HepG2 (cell line): ENCODE data around the gene NUDT22. TPM values are rescaled to one million over a fixed set of nuclear protein-coding genes. Genes with fewer than 3 reads are reported as not detected.

Experiments used
- ATAC-seq: fragments of 200-7000 bp; cut with Tn5 transposase; 3 replicates; pipeline ENCODE4 v1.9.1; 2020; ENCODE audit warnings: mild to moderate bottlenecking, moderate library complexity
- BruUV-seq: library from RNA; stranded (reverse); fragments of 400-500 nt; replicated peaks from 2 replicates; lab custom pipeline; 2021; lab: Mats Ljungman, UMichigan
- CTCF ChIA-PET: fragments of 300-600 bp; formaldehyde crosslinking; extraction: SDS; loops from one replicate; lab custom pipeline; 2021; ENCODE audit warnings: low total read pairs, inconsistent platforms, low intra/inter-chr PET ratio; lab: Yijun Ruan, JAX
- POLR2A ChIA-PET: fragments of 350-600 bp; sonication (Branson Sonifier 250); formaldehyde crosslinking; loops from one replicate; lab custom pipeline; 2020; ENCODE audit warnings: antibody characterized with exemption, inconsistent platforms; lab: Yijun Ruan, JAX
- DNase-seq: peaks from one replicate; pipeline ENCODE4 v3.0.0-alpha.2; 2015; ENCODE audit warnings: low spot score
- FAIRE-seq: peaks from 3 replicates; lab custom pipeline; 2011; peaks lifted over from hg19 to GRCh38; lab: Jason Lieb, UNC
- H2AFZ ChIP-seq: one replicate; pipeline ENCODE4 v1.6.1; 2011; ENCODE audit warnings: low read length, inconsistent platforms
- H3K27ac ChIP-seq: fragments of 300-600 bp; 3 replicates; pipeline ENCODE4 v1.8.0; 2011; ENCODE audit warnings: mixed run types, mild to moderate bottlenecking, mixed read lengths, low read length, inconsistent platforms; ENCODE audit not compliant: insufficient read depth; ENCODE audit errors: extremely low read length
- H3K27me3 ChIP-seq, 2 experiments: fragments of 200-600 bp in 1 of 2; 2 replicates in 1 of 2; 3 replicates in 1 of 2; pipeline versions ENCODE4 v1.6.0 to v1.8.0; 2011; ENCODE audit warnings: low read length in 2 of 2, mild to moderate bottlenecking in 2 of 2, moderate library complexity in 2 of 2, inconsistent platforms in 1 of 2; ENCODE audit not compliant: insufficient read depth in 2 of 2, control insufficient read depth in 1 of 2
- H3K36me3 ChIP-seq, 2 experiments: fragments of 200-600 bp in 1 of 2; replicated peaks in 1 of 2; 2 replicates in 1 of 2; 3 replicates in 1 of 2; pipeline versions ENCODE4 v1.5.1 to v1.8.0; 2011; ENCODE audit warnings: low read length in 2 of 2, inconsistent platforms in 1 of 2; ENCODE audit not compliant: insufficient read depth in 2 of 2, control insufficient read depth in 1 of 2
- H3K4me1 ChIP-seq: 2 replicates; pipeline ENCODE4 v1.5.1; 2012; ENCODE audit warnings: low read length, inconsistent platforms; ENCODE audit not compliant: insufficient read depth
- H3K4me2 ChIP-seq: 2 replicates; pipeline ENCODE4 v1.6.0; 2011; ENCODE audit warnings: low read depth, low read length, inconsistent platforms
- H3K4me3 ChIP-seq, 3 experiments: fragments of 200-600 bp in 1 of 3; sonication (generic), shearing (Covaris generic) in 1 of 3; replicated peaks in 1 of 3; 2 replicates each; pipeline ENCODE4 v1.5.1; 2011 to 2016; ENCODE audit warnings: low read length in 3 of 3, inconsistent platforms in 2 of 3, low read depth in 2 of 3, mild to moderate bottlenecking in 2 of 3, control low read depth in 1 of 3, mixed read lengths in 1 of 3; ENCODE audit not compliant: insufficient read depth in 1 of 3
- H3K79me2 ChIP-seq: one replicate; pipeline ENCODE4 v1.6.1; 2011; ENCODE audit warnings: low read length, inconsistent platforms; ENCODE audit not compliant: insufficient read depth
- H3K9ac ChIP-seq: 2 replicates; pipeline ENCODE4 v1.6.0; 2011; ENCODE audit warnings: mild to moderate bottlenecking, low read depth, low read length, inconsistent platforms; ENCODE audit not compliant: insufficient read depth
- H3K9me3 ChIP-seq: 2 replicates; pipeline ENCODE4 v1.5.1; 2012; ENCODE audit warnings: mild to moderate bottlenecking, low read length
- H4K20me1 ChIP-seq: 2 replicates; pipeline ENCODE4 v1.6.0; 2011; ENCODE audit warnings: inconsistent platforms, mild to moderate bottlenecking, low read length, moderate library complexity; ENCODE audit not compliant: insufficient read depth
- BCL6 ChIP-seq: IDR thresholded peaks from 2 replicates; pipeline ENCODE4 v1.6.1; 2016; ENCODE audit warnings: missing genetic modification reagents, missing compliant biosample characterization
- CC2D1A ChIP-seq: sonication (generic); formaldehyde crosslinking; IDR thresholded peaks from 2 replicates; pipeline ENCODE4 v1.8.1; 2023; ENCODE audit warnings: mild to moderate bottlenecking, missing genetic modification reagents
- DDIT3 ChIP-seq: sonication (generic); formaldehyde crosslinking; IDR thresholded peaks from 2 replicates; pipeline ENCODE4 v1.4.0; 2020; ENCODE audit warnings: mild to moderate bottlenecking, missing genetic modification reagents
- ETV6 ChIP-seq: sonication (generic); formaldehyde crosslinking; conservative IDR thresholded peaks from 2 replicates; pipeline ENCODE4 v1.4.0; 2020; ENCODE audit warnings: missing genetic modification reagents
- FOXO1 ChIP-seq: sonication (generic); formaldehyde crosslinking; IDR thresholded peaks from 2 replicates; pipeline ENCODE4 v1.4.0; 2020; ENCODE audit warnings: missing genetic modification reagents
- MIER3 ChIP-seq: IDR thresholded peaks from 2 replicates; pipeline ENCODE4 v1.6.1; 2016; ENCODE audit warnings: missing compliant biosample characterization, borderline replicate concordance
- MXD4 ChIP-seq: IDR thresholded peaks from 2 replicates; pipeline ENCODE4 v1.6.1; 2016; ENCODE audit warnings: mild to moderate bottlenecking, missing biosample characterization, missing genetic modification reagents
- NCOA2 ChIP-seq: sonication (generic); formaldehyde crosslinking; IDR thresholded peaks from 2 replicates; pipeline ENCODE4 v1.8.0; 2022; ENCODE audit warnings: inconsistent platforms
- NR2F1 ChIP-seq, 2 experiments: fragments of 450-650 bp in 1 of 2; formaldehyde crosslinking in 1 of 2; IDR thresholded peaks; 2 replicates each; pipeline versions ENCODE4 v1.5.0 to v1.6.1; 2016 to 2020; ENCODE audit warnings: mild to moderate bottlenecking in 1 of 2, missing compliant biosample characterization in 1 of 2, missing genetic modification reagents in 1 of 2, moderate library complexity in 1 of 2
- RFX1 ChIP-seq: fragments of 450-650 bp; IDR thresholded peaks from 2 replicates; pipeline ENCODE4 v1.6.1; 2017
- SRSF9 ChIP-seq: fragments of 200-400 bp; formaldehyde crosslinking; IDR thresholded peaks from 2 replicates; pipeline ENCODE4 v1.6.1; 2018; ENCODE audit warnings: borderline replicate concordance, mild to moderate bottlenecking, low read depth, low read length; ENCODE audit not compliant: insufficient read depth, poor library complexity, severe bottlenecking
- USF2 ChIP-seq, 2 experiments: sonication (generic) in 1 of 2; formaldehyde crosslinking in 1 of 2; IDR thresholded peaks; 2 replicates each; pipeline versions ENCODE4 v1.5.1 to v1.6.1; 2011 to 2020; ENCODE audit warnings: borderline replicate concordance in 1 of 2, low read depth in 1 of 2, low read length in 1 of 2, mild to moderate bottlenecking in 1 of 2, missing genetic modification reagents in 1 of 2, moderate library complexity in 1 of 2
- ZNF18 ChIP-seq: sonication (generic); formaldehyde crosslinking; IDR thresholded peaks from 2 replicates; pipeline ENCODE4 v1.8.0; 2022; ENCODE audit warnings: mild to moderate bottlenecking, missing genetic modification reagents; ENCODE audit not compliant: insufficient replicate concordance
- ZNF256 ChIP-seq: sonication (generic); formaldehyde crosslinking; conservative IDR thresholded peaks from 2 replicates; pipeline ENCODE4 v1.4.0; 2020; ENCODE audit warnings: missing genetic modification reagents
- ZNF317 ChIP-seq: sonication (generic); formaldehyde crosslinking; IDR thresholded peaks from 2 replicates; pipeline ENCODE4 v1.5.0; 2020; ENCODE audit warnings: mild to moderate bottlenecking, missing genetic modification reagents
- ZNF639 ChIP-seq: conservative IDR thresholded peaks from 2 replicates; pipeline ENCODE4 v1.6.1; 2018; ENCODE audit warnings: missing genetic modification reagents
- ZNF788 ChIP-seq: sonication (generic); formaldehyde crosslinking; IDR thresholded peaks from 2 replicates; pipeline ENCODE4 v1.5.0; 2020; ENCODE audit warnings: mild to moderate bottlenecking, missing genetic modification reagents, borderline replicate concordance
- WGBS: methylation state at CpG from one replicate; pipeline ENCODE4 v1.1.6; 2017; ENCODE audit warnings: low lambda C conversion rate; 5-methylcytosine and 5-hydroxymethylcytosine counted together
- in situ Hi-C: cut with HindIII; loops from 2 replicates; pipeline ENCODE4 v1.10.0; 2017; ENCODE audit warnings: low pct_unique_long_range_greater_than_20kb; ENCODE audit not compliant: extremely low pct_ligation_motif_present
- intact Hi-C: fragments of 100-400 bp; cut with micrococcal nuclease; formaldehyde crosslinking; loops from one replicate; pipeline ENCODE4 v1.10.0; 2022; ENCODE audit not compliant: unreplicated experiment
- polyA plus RNA-seq, 8 experiments: library from polyadenylated mRNA; depleted of rRNA in 3 of 8; stranded (reverse) in 7 of 8; unstranded in 1 of 8; fragments of >200 nt; fragmentation: Illumina TruSeq in 4 of 8; extraction: Trizol in 4 of 8; gene quantifications; 2 replicates each; pipeline versions ENCODE4 v1.2.1 to v1.2.3, GENCODE V29; 2011 to 2016; ENCODE audit warnings: low read depth in 4 of 8, missing spikeins in 1 of 8, mixed read lengths in 1 of 8; ENCODE audit not compliant: insufficient read depth in 1 of 8
- total RNA-seq, 5 experiments: library from RNA; depleted of rRNA; stranded (reverse); fragments of >200 nt; fragmentation: Illumina TruSeq; extraction: Trizol; gene quantifications; 2 replicates each; pipeline ENCODE4 v1.2.3, GENCODE V29; 2016; ENCODE audit warnings: low read depth in 1 of 5

Gene NUDT22
- total and polyA plus RNA-seq, 2 of the 13 experiments (the other 11 are each of a cell fraction or from before 2014, with no cell fraction given): 33.5 to 39.8 TPM

DNA sequence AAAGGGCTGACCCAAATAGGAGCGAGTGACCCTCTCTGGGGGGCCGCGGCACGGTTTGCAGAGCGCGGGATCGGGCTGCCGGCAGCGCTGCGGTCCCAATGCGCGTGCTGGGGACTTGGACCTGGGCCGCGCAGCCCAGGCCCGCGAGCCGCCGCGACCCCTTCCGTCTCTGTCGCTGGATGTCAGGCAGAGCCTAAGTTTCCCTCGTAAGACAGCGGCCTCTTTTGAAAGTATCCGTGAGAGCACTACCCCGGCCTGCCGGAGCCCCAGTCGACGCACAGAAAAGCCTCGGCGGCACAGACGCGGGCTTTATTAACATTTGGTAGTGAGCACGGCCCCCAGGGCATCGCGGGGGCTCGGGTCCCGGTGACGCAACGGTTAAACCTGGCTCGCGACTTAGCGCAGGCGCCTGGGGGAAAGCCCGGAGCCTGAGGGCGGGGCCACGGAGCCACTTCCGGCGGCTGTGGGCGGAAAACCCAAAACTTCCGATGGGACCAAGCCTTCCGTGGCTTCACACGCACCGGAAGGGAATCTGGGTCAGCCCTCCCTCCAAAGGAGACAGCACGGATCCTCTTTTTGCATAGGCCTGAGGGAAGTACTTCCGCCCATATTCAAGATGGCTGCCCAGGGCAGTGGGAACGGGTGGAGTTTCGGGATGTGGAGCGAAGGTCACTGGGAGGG, 43.6 kb downstream of the NUDT22 start:
- Histone ChIP-seq H3K36me3 (no peaks in the 10 kb centered on the region; a peak in 2 of 5 replicates), H3K27ac (peak overlapping the region; percentile 95), H3K9me3 (no peaks in the 10 kb centered on the region), H3K4me2 (peak overlapping the region; percentile 95), H3K4me1 (peaks cover 38% of the 10 kb centered on the region), H4K20me1 (no peaks in the 10 kb centered on the region), H3K27me3 (no peaks in the 10 kb centered on the region), H3K9ac (peak overlapping the region; percentile 87), H3K4me3 (peak overlapping the region; percentile 71 to 90 (median 89)), H2AFZ (no peak overlapping the region), H3K79me2 (peaks cover 14% of the 10 kb centered on the region)
- POLR2A ChIA-PET: interaction anchor here (0.8 to 5.9 kb wide), 25 partner anchors 9 to 87 kb away, joined by 3 to 113 read pairs (median 6); partner anchors contain the start of genes BAD, ESRRA, FERMT3 and FKBP2
- intact Hi-C loops (loop anchor here (2.0 kb wide), 3 partner anchors 15 to 35 kb away; partner anchors contain the start of genes BAD, ESRRA, GPR137 and PLCB3), in situ Hi-C loops (no loop called here)
- FAIRE-seq (peak; percentile 99), DNase-seq (peak; percentile 99), ATAC-seq (peak; percentile 85)
- TSS peak; percentile 75 for BruUV-seq
- CTCF ChIA-PET: no interaction called here
- WGBS: 1% methylated on average over 16 of the region's 58 CpGs
- TF ChIP-seq ZNF18 (CRISPR knock-in tag) (peak; percentile 10), NCOA2 (peak; percentile 53), CC2D1A (CRISPR knock-in tag) (no peak), ZNF256 (CRISPR knock-in tag) (no peak), MIER3 (CRISPR knock-in tag) (no peak; the same call in 1 of the 2 replicates), BCL6 (CRISPR knock-in tag) (no peak; the same call in 1 of the 2 replicates), SRSF9 (no peak), DDIT3 (no peak), RFX1 (no peak), ZNF788 (CRISPR knock-in tag) (no peak; the same call in 1 of the 2 replicates), ETV6 (peak; percentile 5; the same call in 1 of the 2 replicates), FOXO1 (CRISPR knock-in tag) (peak; percentile 9; the same call in 1 of the 2 replicates), MXD4 (peak; percentile 77), ZNF639 (CRISPR knock-in tag) (peak; percentile 92), USF2 (IDR thresholded peaks at IDR 0.05; ENCODE audit: low read depth, low read length) (no peak), USF2 (CRISPR knock-in tag; IDR thresholded peaks at IDR 0.05; ENCODE audit: borderline replicate concordance) (peak; percentile 51; the same call in 1 of the 2 replicates), ZNF317 (CRISPR knock-in tag) (0 out of 2 replicates have a peak, but pooled peaks have one; percentile 14), NR2F1 (CRISPR knock-in tag; IDR thresholded peaks at IDR 0.05) (0 out of 4 replicates have a peak, but pooled peaks of 1 of the 2 experiments have one; percentile 3)
